IPS-18a (cell line): Measurements from ENCODE around the gene ZBTB16.

ENCODE experiments used
- H3K27ac ChIP-seq: one replicate; pipeline ENCODE4 v1.5.1; 2013; ENCODE audit warnings: low read length
- H3K27me3 ChIP-seq: one replicate; pipeline ENCODE4 v1.6.1; 2013; ENCODE audit warnings: mild to moderate bottlenecking, low read length; ENCODE audit not compliant: control insufficient read depth, insufficient read depth
- H3K36me3 ChIP-seq: one replicate; pipeline ENCODE4 v1.6.1; 2013; ENCODE audit warnings: low read depth, low read length; ENCODE audit not compliant: control insufficient read depth
- H3K4me1 ChIP-seq: one replicate; pipeline ENCODE4 v1.6.1; 2013; ENCODE audit warnings: low read depth, low read length; ENCODE audit not compliant: control insufficient read depth
- H3K4me3 ChIP-seq: one replicate; pipeline ENCODE4 v1.5.1; 2013; ENCODE audit warnings: low read length
- H3K9ac ChIP-seq: one replicate; pipeline ENCODE4 v1.6.1; 2013; ENCODE audit warnings: mild to moderate bottlenecking, low read length, moderate library complexity
- H3K9me3 ChIP-seq: one replicate; pipeline ENCODE4 v1.6.1; 2013; ENCODE audit warnings: low read depth, low read length; ENCODE audit not compliant: control insufficient read depth

ZBTB16 gene

DNA sequence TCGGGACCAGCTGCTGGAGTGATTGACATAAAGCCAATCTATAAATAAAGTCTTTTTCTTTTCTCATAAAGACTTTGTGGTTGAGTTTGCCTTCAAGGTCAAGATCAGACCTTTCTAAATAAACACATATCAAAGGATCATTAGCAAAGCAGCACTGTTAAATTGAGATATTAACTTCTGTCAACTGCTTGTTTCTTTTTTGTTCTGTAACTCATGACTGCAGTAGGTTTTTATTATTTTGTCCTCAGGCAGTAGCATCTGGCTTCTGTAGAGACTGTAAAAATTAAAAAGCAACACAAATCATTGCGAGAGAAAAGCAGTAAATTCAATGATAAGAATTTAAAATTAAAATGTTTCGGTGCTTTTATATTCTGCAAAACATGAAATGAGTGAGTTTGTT lies 159.0 kb downstream of the ZBTB16 start:
- Histone ChIP-seq H3K4me1 (peaks cover under 1% of the 10 kb centered on the region), H3K27me3 (no peaks in the 10 kb centered on the region), H3K4me3 (no peak overlapping the region), H3K27ac (no peak overlapping the region), H3K36me3 (no peaks in the 10 kb centered on the region), H3K9ac (no peak overlapping the region), H3K9me3 (no peaks in the 10 kb centered on the region)

DNA sequence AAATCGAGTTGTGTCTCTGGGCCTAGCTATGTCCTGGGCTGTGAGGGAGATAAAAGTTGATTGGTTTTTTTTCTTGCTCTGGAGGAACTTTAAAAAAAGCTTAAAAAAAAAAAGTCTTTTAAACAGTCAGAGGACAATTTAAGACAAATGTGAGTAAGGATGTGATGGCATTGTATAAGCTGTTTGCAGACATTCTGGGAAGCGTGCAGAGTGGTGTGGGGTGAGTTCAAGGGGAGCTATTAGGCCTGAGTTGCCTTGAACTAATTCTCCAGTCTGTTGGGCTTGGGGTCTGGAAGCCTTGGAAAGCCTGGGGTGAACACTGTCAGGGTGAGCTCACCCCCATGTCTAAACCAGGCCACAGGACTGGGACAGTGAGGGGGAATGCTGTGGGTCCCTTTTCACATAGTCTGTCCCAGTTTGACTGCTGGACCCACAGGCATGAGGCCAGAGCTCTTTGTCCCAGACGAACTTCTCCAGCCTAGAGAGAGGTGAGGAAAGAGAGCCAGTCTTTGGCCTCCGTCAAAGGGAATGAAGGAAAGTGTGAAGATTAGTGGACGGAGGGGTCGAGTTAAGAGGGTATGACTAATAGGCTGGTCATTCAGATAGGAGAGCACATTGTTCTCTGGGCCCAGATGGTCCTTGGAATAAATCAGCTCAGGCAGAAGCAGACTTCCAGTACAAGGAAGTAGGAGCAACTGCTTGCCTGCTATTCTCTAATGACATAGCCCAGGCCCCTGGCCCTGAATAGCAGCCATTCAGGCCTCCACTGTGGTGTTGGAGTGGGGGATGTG lies 160.2 kb downstream of the ZBTB16 start:
- H3K4me3 ChIP-seq: no peak overlapping the region
- no peak overlapping the region for H3K27ac ChIP-seq
- H3K4me1 ChIP-seq: no peaks in the 10 kb centered on the region
- H3K9ac ChIP-seq: no peak overlapping the region
- no peaks in the 10 kb centered on the region for H3K9me3 ChIP-seq
- no peaks in the 10 kb centered on the region for H3K27me3 ChIP-seq
- H3K36me3 ChIP-seq: no peaks in the 10 kb centered on the region

DNA sequence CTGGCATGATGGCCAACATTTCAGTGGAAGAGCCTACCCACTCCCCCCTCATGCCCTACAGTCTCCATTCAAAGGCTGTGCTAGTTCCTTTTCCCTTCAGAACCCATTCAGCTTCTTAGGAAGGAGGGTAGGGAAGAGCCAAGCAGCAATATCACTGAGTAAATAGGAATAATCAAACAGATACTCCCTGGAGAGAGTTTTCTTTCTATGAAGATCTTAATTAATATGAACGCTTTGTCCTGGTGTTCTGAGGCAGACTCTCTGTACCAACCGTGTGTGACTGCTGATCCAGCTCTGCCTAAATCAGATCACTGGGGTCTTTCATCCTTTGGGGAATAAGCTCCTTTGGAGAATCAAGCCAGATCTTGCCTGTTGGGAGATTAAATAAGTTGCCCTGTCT lies 161.5 kb downstream of the ZBTB16 start:
- Histone ChIP-seq H3K36me3 (no peaks in the 10 kb centered on the region), H3K27ac (no peak overlapping the region), H3K27me3 (no peaks in the 10 kb centered on the region), H3K9me3 (no peaks in the 10 kb centered on the region), H3K4me1 (no peaks in the 10 kb centered on the region), H3K9ac (no peak overlapping the region), H3K4me3 (no peak overlapping the region)

DNA sequence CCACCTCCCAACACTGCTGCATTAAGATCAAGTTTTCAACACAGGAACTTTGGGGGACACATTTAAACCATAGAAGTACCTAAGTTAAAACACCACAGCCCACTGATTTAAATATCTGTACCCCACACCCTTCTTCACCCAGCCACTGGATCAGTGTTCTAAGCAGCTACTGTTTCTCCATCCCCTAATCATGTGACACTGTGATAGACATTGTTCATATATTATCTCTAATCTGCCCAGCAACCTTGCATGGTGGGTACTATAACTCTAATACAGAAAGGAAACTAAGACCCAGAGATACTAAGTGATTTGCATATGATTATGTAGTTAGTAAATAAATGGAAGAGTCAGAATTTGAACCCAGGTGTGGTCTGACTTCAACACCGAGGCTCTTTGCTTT lies 166.2 kb downstream of the ZBTB16 start:
- H3K27ac ChIP-seq: no peak overlapping the region
- H3K4me3 ChIP-seq: no peak overlapping the region
- H3K9me3 ChIP-seq: no peaks in the 10 kb centered on the region
- H3K27me3 ChIP-seq: peaks cover 29% of the 10 kb centered on the region
- no peak overlapping the region for H3K9ac ChIP-seq
- H3K4me1 ChIP-seq: no peaks in the 10 kb centered on the region
- no peaks in the 10 kb centered on the region for H3K36me3 ChIP-seq

DNA sequence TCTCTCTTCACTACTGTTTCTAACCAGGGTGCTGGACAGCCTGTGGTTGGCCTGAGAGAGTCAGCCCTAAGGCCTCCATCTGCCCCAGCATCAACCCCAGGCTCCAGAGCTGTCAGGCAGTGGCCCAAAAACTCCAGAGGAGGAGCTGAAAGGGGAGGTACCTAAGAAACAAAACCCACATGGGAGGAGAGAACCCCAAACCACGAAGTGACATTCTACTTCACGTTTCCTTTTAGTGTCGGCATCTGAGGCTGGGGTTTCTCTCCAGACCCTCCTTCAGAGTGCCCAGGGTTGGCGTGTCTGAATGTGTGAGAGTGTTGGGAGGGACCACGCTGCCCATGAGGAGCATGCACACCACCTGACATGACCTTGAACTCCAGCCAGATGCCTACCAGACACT lies 166.8 kb downstream of the ZBTB16 start:
- Histone ChIP-seq H3K9ac (no peak overlapping the region), H3K27ac (no peak overlapping the region), H3K4me3 (no peak overlapping the region), H3K36me3 (no peaks in the 10 kb centered on the region), H3K9me3 (no peaks in the 10 kb centered on the region), H3K27me3 (peaks cover 36% of the 10 kb centered on the region), H3K4me1 (no peaks in the 10 kb centered on the region)

DNA sequence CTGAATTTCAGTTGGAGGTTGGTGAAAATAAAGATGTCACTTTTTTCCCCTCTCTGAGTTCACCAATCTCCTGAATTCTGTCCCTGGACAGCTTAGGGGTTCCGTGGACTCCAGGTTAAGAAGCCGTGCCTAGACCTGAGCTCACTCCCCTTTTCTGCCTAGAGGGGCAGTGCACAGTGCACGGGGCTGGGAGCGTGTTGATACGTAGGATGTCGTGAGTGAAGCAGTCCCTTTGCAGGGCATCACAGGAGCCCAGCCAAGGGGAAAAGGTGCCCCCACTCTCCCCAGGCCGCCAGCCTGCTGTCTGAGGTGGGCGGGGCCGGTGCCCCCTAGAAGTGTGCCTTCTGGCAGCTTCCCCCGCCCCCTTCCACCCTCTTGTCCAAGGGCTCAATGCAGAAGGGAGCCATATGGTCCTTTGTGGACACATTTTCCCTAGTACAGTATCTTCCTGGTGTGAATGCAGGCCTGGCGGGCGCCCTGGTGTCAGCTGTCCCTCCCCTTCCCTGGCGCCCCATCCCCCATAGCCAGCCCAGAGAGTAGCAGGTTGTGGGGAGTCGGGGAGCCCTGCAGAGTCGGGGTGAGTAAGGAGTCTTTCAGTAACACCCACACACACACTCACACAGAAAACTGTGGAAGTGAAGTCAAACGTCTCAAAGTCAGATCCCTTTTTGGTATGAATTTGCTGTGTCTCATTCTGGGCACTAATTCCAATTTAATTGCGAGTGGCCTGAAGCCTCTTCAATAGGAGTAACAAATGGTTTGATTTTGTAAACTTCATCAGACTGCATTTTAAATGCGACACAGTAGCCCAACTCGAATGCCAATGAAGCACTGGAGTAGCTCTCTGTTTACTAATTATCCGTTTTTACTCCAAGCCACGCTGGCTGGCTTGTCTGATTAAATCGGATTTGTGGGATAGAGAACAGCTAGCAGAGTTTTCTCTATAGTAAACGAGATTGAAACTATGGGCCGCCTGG lies 169.2 kb downstream of the ZBTB16 start:
- no peak overlapping the region for H3K27ac ChIP-seq
- H3K9ac ChIP-seq: no peak overlapping the region
- H3K4me3 ChIP-seq: no peak overlapping the region
- no peaks in the 10 kb centered on the region for H3K36me3 ChIP-seq
- H3K4me1 ChIP-seq: peaks cover 6% of the 10 kb centered on the region
- H3K27me3 ChIP-seq: peaks cover 54% of the 10 kb centered on the region
- H3K9me3 ChIP-seq: no peaks in the 10 kb centered on the region

DNA sequence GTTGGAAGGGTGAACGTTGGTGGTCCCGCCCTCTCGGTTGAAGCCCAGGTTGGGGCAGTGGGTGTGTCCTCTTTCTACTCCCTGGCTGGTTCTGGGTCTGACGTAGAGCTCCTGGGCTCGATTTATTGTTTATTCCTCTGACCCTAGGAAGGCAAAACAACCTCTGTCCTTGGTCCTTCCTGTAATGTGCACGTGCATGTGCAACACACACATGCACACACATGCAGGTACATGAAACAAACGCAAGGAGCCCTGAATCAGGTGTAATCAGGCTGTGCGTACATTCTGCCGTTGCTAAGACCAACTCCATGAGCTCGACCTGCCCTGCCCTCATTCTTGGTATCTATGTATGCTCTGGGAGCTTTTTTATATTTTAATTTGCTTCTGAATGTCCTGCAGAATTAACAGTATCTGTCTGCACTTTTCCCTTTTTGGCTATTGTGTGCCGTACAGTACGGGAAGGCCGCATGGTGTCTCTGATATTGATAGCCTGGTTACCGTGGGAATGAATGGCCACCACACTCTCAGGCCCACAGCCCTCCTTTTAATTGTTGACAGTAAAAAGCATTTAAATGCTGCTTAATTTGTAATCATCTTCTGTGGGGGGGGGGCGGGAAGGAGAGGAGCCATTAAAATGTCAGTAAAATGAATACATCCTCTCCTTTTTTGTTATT lies 170.7 kb downstream of the ZBTB16 start:
- Histone ChIP-seq H3K9ac (no peak overlapping the region), H3K4me3 (no peak overlapping the region), H3K4me1 (peaks cover 6% of the 10 kb centered on the region), H3K27me3 (peaks cover 68% of the 10 kb centered on the region), H3K36me3 (no peaks in the 10 kb centered on the region), H3K27ac (no peak overlapping the region), H3K9me3 (no peaks in the 10 kb centered on the region)

DNA sequence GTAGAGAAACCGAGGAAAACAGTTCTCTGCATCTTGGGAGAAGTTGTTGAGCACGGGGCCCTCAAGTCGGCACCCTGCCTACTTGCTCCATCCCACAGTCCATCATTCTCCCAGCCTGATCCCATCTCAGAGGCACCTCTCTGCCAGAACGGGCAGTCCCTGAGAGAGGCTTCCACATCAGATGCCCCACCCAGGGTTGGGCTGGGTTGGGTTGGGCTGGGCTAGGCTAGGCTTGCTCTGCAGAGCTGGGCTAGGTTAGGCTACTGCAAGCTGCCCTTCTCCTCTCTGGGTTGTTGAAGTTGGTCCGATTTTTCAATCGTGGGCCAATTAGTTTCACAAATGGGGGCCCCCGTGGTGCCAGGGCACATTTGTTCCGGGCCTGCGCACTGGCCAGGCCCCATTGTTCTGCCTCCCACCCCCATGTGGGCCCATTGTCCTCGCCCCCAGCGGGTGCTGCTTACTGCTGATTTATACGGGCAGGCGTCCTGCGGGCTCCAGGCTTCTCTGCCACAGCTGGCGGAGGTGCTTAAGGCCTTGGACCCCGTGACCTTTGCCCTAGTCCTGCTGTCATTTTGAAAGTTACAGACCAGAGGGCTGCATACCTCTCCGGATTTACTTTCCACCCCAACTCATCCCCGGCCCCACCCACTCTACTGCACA lies 173.0 kb downstream of the ZBTB16 start:
- Histone ChIP-seq H3K4me3 (no peak overlapping the region), H3K36me3 (no peaks in the 10 kb centered on the region), H3K4me1 (peaks cover 6% of the 10 kb centered on the region), H3K9me3 (no peaks in the 10 kb centered on the region), H3K27me3 (peaks cover 83% of the 10 kb centered on the region), H3K9ac (no peak overlapping the region), H3K27ac (no peak overlapping the region)

DNA sequence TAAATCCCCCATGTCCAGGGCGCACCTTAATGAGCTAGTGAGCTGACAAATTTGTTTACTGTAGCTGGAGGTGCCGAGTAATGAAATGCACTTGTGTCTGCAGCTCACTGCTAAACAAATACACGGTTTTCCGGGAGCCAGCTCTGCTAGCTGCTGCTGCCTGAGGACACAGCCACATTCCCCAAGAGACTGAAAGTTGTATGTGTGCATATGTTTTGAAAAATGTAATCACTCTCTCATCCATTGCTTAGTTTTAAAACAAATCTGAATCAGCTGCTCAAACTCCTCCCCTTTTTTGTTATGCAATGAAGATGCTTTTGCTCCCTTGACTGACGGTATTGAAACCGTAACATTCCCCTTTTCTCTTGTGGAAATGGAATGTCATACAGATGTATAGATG lies 174.2 kb downstream of the ZBTB16 start:
- Histone ChIP-seq H3K4me3 (no peak overlapping the region), H3K27ac (no peak overlapping the region), H3K9ac (no peak overlapping the region), H3K4me1 (peaks cover 6% of the 10 kb centered on the region), H3K36me3 (no peaks in the 10 kb centered on the region), H3K27me3 (peaks cover 78% of the 10 kb centered on the region), H3K9me3 (no peaks in the 10 kb centered on the region)

DNA sequence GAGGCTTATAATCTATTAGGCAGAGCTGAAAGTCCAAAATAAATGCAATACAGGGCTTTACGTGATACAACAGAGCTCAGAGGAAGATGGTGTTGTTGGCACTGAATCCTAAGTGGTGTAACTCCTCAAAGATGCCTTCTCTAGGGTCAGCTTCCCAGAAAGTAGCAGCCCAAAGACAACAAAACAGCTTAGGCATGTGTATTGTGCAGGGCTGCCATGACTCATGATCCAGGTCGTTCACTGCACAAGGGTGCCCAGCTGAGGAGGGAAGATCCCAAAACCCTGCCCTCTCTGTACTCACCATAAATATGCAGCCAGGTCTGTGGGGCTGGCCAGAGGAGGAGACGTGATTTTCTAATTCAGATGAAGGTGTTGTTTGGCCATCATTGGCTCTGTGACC lies 177.3 kb downstream of the ZBTB16 start:
- no peak overlapping the region for H3K27ac ChIP-seq
- no peak overlapping the region for H3K4me3 ChIP-seq
- H3K9me3 ChIP-seq: no peaks in the 10 kb centered on the region
- peaks cover 49% of the 10 kb centered on the region for H3K27me3 ChIP-seq
- no peak overlapping the region for H3K9ac ChIP-seq
- H3K4me1 ChIP-seq: peaks cover 6% of the 10 kb centered on the region
- H3K36me3 ChIP-seq: no peaks in the 10 kb centered on the region
